Brain pericyte (primary cell): ENCODE results near the gene RPL35.
A peak's percentile ranks its signal among the peaks of the same experiment; 100 is the strongest.
"Not testable (repeated sequence)": the region's sequence is repeated elsewhere in the genome, so short reads cannot be mapped to it uniquely, and the experiment has no call there.

ENCODE experiments used
- DNase-seq: peaks from one replicate; pipeline ENCODE4 v3.0.0-alpha.2; 2012; ENCODE audit warnings: low read depth, low spot score

Gene RPL35

GRCh38 chr9:124852829-124853531 lies 8.8 kb downstream of the RPL35 start, which contains the start of gene WDR38:
Gene WDR38, plus strand, starts transcription at chr9:124853460. Its CDS starts 72 bp downstream, at chr9:124853532.
- no peak for DNase-seq

GRCh38 chr9:124852121-124852828 lies 9.5 kb downstream of the RPL35 start:
- no peak for DNase-seq

GRCh38 chr9:124849801-124850200 lies 12.0 kb downstream of the RPL35 start:
- DNase-seq = peak; percentile 76

GRCh38 chr9:124846969-124847368 lies 14.8 kb downstream of the RPL35 start:
- no peak for DNase-seq

- not testable (repeated sequence) for DNase-seq
Measured at GRCh38 chr9:124846467-124846866, 15.3 kb downstream of the RPL35 start.

- DNase-seq = no peak
Measured at GRCh38 chr9:124844291-124844690, 17.5 kb downstream of the RPL35 start.

- DNase-seq = peak; percentile 84
Measured at GRCh38 chr9:124843456-124844034, 18.2 kb downstream of the RPL35 start.

- DNase-seq = no peak
Measured at GRCh38 chr9:124841075-124841821, 20.5 kb downstream of the RPL35 start.

- no peak for DNase-seq
Measured at GRCh38 chr9:124840300-124840833, 21.4 kb downstream of the RPL35 start.

- no peak for DNase-seq
Measured at GRCh38 chr9:124839612-124840299, 22.0 kb downstream of the RPL35 start.

GRCh38 chr9:124838567-124839275 lies 23.0 kb downstream of the RPL35 start:
- not testable (repeated sequence) for DNase-seq

GRCh38 chr9:124838132-124838531 lies 23.6 kb downstream of the RPL35 start:
- not testable (repeated sequence) for DNase-seq

GRCh38 chr9:124835026-124835557 lies 26.7 kb downstream of the RPL35 start:
- peak; percentile 72 for DNase-seq

- DNase-seq = no peak
Measured at GRCh38 chr9:124834591-124834990, 27.2 kb downstream of the RPL35 start.

GRCh38 chr9:124831642-124832364 lies 30.0 kb downstream of the RPL35 start:
- no peak for DNase-seq

- no peak for DNase-seq
Measured at GRCh38 chr9:124830593-124830992, 31.2 kb downstream of the RPL35 start.

GRCh38 chr9:124829334-124829669 lies 32.5 kb downstream of the RPL35 start:
- no peak for DNase-seq

GRCh38 chr9:124828489-124829333 lies 33.0 kb downstream of the RPL35 start:
- DNase-seq = no peak
